GM15510 (cell line): ENCODE measurements around the gene TUBB4B.

Source experiments
- POLR2A ChIP-seq: IDR thresholded peaks from 3 replicates; pipeline ENCODE4 v1.6.1; 2011; ENCODE audit warnings: borderline replicate concordance; ENCODE audit not compliant: insufficient read length; ENCODE audit errors: extremely low read depth

TUBB4B gene

DNA sequence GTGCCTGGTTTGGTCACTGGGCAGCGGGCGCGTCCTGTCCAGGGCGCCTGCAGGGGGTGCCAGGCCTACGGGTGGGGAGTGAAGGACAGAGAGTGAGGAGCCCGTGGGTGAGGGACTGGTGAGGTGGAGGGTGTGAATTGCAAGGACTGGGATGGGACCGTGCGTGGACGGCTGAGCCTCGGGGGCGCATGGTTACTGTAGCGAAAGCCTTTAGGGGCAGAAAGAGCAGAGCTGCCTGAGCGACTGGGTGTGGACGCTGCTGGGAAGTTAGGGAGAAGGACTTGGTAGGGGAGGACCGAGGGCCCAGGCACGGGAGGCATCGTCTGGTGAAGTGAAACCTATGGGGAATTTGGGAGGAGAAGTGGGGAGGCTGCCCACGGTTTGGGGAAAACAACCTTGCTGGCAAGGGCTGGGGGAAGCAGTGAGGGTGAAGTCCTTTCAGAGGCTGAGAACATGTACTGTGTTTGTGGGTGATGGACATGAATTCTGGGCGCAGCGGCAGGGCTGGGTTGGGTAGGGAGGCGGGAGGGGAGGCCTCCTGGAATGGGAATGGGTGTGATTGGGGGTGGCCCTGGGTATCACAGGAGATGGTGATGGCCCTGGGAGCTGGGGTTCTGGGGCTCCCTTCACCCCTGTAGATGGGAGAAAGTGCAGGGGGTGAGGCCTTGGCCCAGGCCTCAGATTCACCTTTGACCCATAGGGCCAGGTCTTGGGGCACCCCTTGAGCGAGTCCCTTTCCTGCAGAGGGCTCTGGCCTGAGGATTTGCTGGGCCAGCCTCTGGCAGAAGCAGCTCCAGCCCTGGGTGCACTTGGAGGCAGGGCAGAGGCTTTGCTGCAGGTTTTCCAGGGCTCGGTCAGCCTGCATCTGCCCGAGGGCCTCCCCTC is 34.7 kb downstream of the TUBB4B start:
- no peak for TF ChIP-seq POLR2A

- TF ChIP-seq POLR2A: no peak
These were observed 35.6 kb downstream of the TUBB4B start for GRCh38 chr9:137276473-137277328.

- peak; percentile 72 for TF ChIP-seq POLR2A
These were observed 36.4 kb downstream of the TUBB4B start, which contains the start of gene TOR4A for GRCh38 chr9:137277329-137278041. Gene TOR4A, plus strand, starts transcription at chr9:137277726. Its CDS starts 964 bp downstream, at chr9:137278690.

DNA sequence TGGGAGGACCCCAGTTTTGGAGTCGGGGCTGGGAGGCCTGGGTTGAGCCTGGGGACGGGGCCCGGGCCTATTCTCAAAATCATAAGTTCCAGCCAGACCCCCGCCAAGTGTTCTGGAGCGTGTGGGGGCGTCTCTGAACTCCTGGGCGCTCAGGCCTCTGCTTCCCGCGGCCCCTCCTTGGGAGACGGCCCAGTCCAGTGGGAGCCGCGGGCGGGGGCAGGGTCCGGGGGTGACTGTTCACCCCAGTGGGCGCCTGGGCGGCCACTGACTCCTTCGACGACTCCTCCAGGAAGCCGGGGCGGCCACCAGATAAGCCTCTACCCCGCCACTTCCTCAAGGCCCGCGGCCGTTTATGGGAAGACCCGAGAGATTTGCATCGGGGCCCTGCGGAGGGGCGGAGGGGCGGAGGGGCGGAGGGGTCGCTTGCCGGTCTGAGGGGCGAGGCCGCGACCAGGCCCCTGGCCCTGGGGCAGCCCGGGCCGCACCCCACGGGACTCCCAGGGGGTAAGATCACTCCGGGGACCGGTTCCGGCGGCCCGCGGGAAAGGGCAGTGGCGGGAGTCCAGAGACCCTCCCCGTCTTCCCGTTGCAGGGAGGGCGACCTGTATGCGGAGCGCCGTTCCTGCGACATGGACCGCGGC is 37.1 kb downstream of the TUBB4B start:
- no peak for TF ChIP-seq POLR2A

DNA sequence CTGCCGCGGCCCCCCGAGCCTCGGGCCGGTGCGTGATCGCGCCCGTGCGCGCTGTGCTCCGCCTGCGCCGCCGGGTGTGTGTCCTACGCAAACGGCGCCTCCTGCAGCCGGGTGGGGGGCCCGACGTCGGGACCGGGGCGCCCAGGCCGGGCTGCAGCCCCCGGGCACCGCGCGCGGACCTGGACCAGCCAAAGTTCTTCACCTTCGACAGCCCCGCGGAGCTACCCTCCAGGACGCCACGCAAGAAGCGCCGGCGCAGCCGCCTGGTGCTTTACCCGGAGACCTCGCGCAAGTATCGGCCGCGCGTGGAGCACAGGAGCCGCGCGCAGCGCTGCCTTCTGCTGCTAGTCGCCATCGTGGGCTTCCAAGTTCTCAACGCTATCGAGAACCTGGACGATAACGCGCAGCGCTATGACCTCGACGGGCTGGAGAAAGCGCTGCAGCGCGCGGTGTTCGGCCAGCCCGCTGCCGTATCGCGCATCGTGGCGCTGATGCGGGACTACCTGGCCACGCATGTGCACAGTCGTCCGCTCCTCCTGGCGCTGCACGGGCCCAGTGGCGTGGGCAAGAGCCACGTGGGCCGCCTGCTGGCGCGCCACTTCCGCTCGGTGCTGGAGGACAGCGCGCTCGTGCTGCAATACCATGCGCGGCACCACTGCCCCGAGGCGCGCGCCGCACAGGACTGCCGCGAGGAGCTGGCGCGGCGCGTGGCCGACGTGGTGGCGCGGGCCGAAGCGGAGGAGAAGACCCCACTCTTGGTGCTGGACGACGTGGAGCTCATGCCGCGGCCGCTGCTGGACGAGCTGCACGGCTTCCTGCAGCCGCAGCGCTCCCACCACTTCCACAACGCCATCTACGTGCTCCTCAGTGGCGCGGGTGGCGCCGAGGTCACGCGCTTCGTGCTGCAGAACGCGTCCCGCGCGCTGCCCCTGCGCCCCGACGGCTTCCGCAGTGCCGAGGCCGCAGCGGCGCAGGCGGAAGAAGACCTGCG is 37.9 kb downstream of the TUBB4B start:
- TF ChIP-seq POLR2A: no peak

DNA sequence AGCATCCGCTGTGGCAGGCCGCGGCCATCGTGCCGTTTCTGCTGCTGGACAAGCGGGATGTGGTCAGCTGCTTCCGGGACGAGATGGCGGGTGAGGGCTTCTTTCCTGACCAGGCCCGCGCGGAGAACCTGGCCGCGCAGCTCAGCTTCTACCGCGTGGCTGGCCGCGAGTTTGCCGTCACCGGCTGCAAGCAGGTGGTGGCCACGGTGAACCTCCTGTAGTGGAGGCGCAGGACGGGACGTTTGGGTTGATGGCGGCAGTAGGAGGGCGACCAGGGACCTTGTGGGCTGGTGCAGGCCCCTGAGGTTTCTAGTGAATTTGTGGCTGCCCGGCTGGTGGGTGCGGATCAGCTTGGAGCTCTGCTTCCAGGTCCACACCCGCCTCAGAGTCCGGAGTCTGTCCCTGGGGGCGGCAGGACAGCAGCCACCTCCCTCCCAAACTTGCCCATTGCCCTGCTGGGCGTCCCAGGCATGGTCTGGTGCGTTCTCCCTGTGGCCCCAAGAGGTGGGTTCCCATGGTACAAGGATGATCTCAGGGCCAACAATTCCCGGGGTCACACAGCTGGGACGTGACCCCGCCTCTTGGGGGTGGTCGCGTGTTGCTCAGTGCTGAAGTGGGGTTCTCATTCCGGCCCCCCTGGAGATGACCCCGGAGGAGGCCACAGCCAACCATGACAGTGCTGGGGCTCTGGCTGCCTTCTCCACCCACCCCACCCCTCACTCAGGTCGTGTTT is 38.8 kb downstream of the TUBB4B start:
- no peak for TF ChIP-seq POLR2A

DNA sequence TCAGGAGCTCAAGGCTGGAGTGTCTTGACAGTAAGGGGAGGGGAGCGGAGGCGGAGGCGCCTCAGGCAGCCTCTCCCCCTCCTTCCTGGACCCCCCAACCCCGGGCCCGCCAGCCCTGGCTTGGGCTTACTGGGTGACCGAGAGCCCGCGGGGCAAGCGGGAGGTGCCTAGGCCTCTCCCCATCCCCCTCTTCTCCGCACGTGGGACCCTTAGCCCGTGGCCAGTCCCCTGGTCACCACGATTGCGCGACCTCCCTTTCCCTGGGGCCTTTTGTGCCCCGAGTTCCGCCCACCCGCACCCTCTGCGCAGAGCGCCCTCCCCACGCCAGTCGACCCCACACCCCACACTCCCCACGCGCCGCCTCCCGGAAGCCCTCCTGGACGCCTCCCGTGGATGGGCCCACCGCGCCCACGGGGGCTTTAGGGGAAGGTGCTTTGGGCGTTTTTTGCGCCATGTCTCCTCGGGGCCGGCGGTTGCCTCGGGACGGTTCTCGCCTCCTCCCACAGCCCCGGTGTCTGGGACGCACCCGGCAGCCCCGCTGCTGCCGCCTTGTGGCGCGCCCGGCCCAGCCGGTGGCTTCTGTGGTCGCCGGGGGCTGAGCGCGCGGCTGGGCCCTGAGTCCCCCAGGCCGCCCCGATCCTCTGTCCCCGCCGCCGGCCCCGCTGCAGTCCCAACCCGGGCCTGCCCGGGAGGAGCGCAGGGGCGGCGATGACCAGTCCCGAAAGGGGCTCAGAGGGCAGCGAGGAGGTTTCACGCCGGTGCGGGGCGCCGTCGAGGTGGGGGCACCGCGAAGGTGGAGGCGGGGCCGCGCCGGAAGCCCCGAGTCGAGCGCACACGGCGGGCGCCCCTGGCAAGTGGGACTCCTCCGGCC is 39.6 kb downstream of the TUBB4B start:
- TF ChIP-seq POLR2A: no peak

GRCh38 chr9:137281345-137282116 is 40.4 kb downstream of the TUBB4B start:
- TF ChIP-seq POLR2A: no peak

- TF ChIP-seq POLR2A: no peak
These were observed 45.9 kb downstream of the TUBB4B start for GRCh38 chr9:137286975-137287383.

GRCh38 chr9:137293094-137293481 is 52.0 kb downstream of the TUBB4B start:
- no peak for TF ChIP-seq POLR2A
